Heart right ventricle (tissue), 16 donors: Measurements from ENCODE around the gene PIAS4. TPM values are rescaled to one million over a fixed set of nuclear protein-coding genes. Genes with fewer than 3 reads are reported as not detected.
A peak's percentile ranks its signal among the peaks of the same experiment; 100 is the strongest.
"Not testable (repeated sequence)": the region's sequence is repeated elsewhere in the genome, so short reads cannot be mapped to it uniquely, and the experiment has no call there.

Source experiments
- ATAC-seq, 8 donors: fragments of 200-7000 bp; cut with Tn5 transposase; one replicate each; pipeline ENCODE4 v1.9.1; 2020; ENCODE audit warnings: mild to moderate bottlenecking in 8 of 8, moderate library complexity in 8 of 8, moderate number of reproducible peaks in 1 of 8
- DNase-seq, 2 donors: peaks; one replicate each; pipeline ENCODE4 v3.0.0-alpha.2; 2020
- H3K27ac ChIP-seq, 10 donors: fragments of 200-600 bp; sonication (generic) in 2 of 10; one replicate each; pipeline versions ENCODE4 v1.5.0 to v1.8.0; 2020 to 2022; ENCODE audit warnings: mild to moderate bottlenecking in 3 of 10
- H3K27me3 ChIP-seq, 7 donors: fragments of 200-600 bp; one replicate each; pipeline ENCODE4 v1.8.0; 2021 to 2022; ENCODE audit warnings: mild to moderate bottlenecking in 2 of 7
- H3K36me3 ChIP-seq, 9 donors: fragments of 200-600 bp; sonication (generic) in 1 of 9; one replicate each; pipeline versions ENCODE4 v1.5.0 to v1.8.0; 2020 to 2022; ENCODE audit warnings: mild to moderate bottlenecking in 2 of 9
- H3K4me1 ChIP-seq, 9 donors: fragments of 200-600 bp; sonication (generic) in 1 of 9; one replicate each; pipeline versions ENCODE4 v1.5.0 to v1.8.0; 2020 to 2022; ENCODE audit warnings: mild to moderate bottlenecking in 4 of 9
- H3K4me3 ChIP-seq, 10 donors: fragments of 200-600 bp; sonication (generic) in 2 of 10; one replicate each; pipeline versions ENCODE4 v1.5.0 to v1.8.0; 2020 to 2022; ENCODE audit warnings: mild to moderate bottlenecking in 7 of 10, moderate library complexity in 2 of 10
- H3K9me3 ChIP-seq, 11 donors: fragments of 200-600 bp in 10 of 11; sonication (generic) in 2 of 11; one replicate each; pipeline versions ENCODE4 v1.5.0 to v1.8.0; 2013 to 2022; ENCODE audit warnings: mild to moderate bottlenecking in 2 of 11, control low read depth in 1 of 11, moderate library complexity in 1 of 11
- CTCF ChIP-seq, 9 donors: fragments of 200-600 bp; sonication (generic) in 2 of 9; IDR thresholded peaks; one replicate each; pipeline versions ENCODE4 v1.5.0 to v1.8.0; 2021 to 2022; ENCODE audit warnings: antibody characterized with exemption in 9 of 9, mild to moderate bottlenecking in 5 of 9, moderate library complexity in 1 of 9
- WGBS, 2 donors: extraction: QIAGEN DNeasy Blood & Tissue Kit; methylation state at CpG; one replicate each; pipeline ENCODE4 v1.1.7; 2013; ENCODE audit warnings: inconsistent platforms in 1 of 2; 5-methylcytosine and 5-hydroxymethylcytosine counted together
- intact Hi-C, 10 donors: fragments of 100-400 bp; cut with DNase I; formaldehyde crosslinking; loops; one replicate each; pipeline versions ENCODE4 v1.11.1 to v1.14.2; 2022
- polyA plus RNA-seq, 2 donors: library from polyadenylated mRNA; stranded (reverse); fragments of 200-250 nt; gene quantifications; one replicate each; pipeline ENCODE4 v1.2.3, GENCODE V29; 2013
- total RNA-seq, 10 donors: library from RNA; stranded (reverse); fragmentation: NEBNext Ultra II Directional in 3 of 10; extraction: Animal tissue kit (Norgen Biotek cat#: 25700) in 3 of 10; gene quantifications; one replicate each; pipeline versions ENCODE4 v1.2.1 to v1.2.4, GENCODE V29; 2021 to 2023
- donor health status: Arrhythmogenic right ventricular cardiomyopathy.
- donor health status: ischemic (EF 13 %, LVEDD 7.1; RV severe dilation, severe dysfunction).
- donor health status: healthy with polysubstance abuse.
- donor health status: DM: no; HTN: yes; CAD: no.
- donor health status: DM: no; HTN: no; CAD: no.
- donor health status: ischemic (EF 25% LVEDD 6.9; RV normal size, moderate dysfunction).
- donor health status: ischemic (EF 25% LVEDD 5.7; RV mildly dilated, moderate dysfunction).
- donor health status: healthy.
- donor health status: DM: yes; HTN: yes; CAD: no.
- donor health status: Ischemic cardiomyopathy.
- donor health status: ischemic (EF 35%, LVEDD 5.7; RV mildly dilated, moderate dysfunction).
- donor health status: nonischemic (EF 11% LVEDD 7.7; RV severe dilation, severe dysfunction).
- donor health status: DM: yes; HTN: yes; CAD: no.
- donor health status: PGD.
- donor health status: ischemic (EF 29% LVEDD 5.4; RV normal size, mild dysfunction).
- donor health status: nonischemic (EF 23%, LVEDD 6.1; RV moderate dilation, normal function).

The PIAS4 gene
- total and polyA plus RNA-seq, 12 donors: 8.5 to 22.8 (median 13.4) TPM

- peaks cover 8 to 80% (median 57%) of the 10 kb centered on the region in 9 donors for H3K36me3 ChIP-seq
- peak overlapping the region in 4 of 10 donors; percentile 7 to 29 (median 18) for H3K4me3 ChIP-seq
- peak overlapping the region; percentile 55 to 100 (median 98) for H3K27ac ChIP-seq
- no peaks in the 10 kb centered on the region for H3K9me3 ChIP-seq
- ATAC-seq: no peak
- DNase-seq: no peak
- no peaks in the 10 kb centered on the region for H3K27me3 ChIP-seq
- peak in 2 of 9 donors; percentile 8 to 18 for TF ChIP-seq CTCF (IDR thresholded peaks at IDR 0.05)
- H3K4me1 ChIP-seq: peaks cover 30 to 70% (median 48%) of the 10 kb centered on the region in 9 donors
- intact Hi-C loops: no loop called here
- 66 to 68% methylated on average over 30 of the region's 30 CpGs for WGBS, 2 donors
Measured at GRCh38 chr19:3966051-3967017, 41.2 kb upstream of the PIAS4 start.

- H3K9me3 ChIP-seq, DNase-seq, H3K27me3 ChIP-seq, ATAC-seq: not testable (repeated sequence)
- Histone ChIP-seq H3K36me3 (peaks cover 8 to 68% (median 46%) of the 10 kb centered on the region in 9 donors), H3K27ac (peak overlapping the region; percentile 93 to 100 (median 98)), H3K4me3 (peak overlapping the region in 5 of 10 donors; percentile 8 to 97 (median 29)), H3K4me1 (peaks cover 28 to 61% (median 48%) of the 10 kb centered on the region in 9 donors)
- WGBS, 2 donors: 83 to 87% methylated on average over 12 of the region's 12 CpGs
- intact Hi-C loops: loop anchor here in 3 of 10 donors (2.0 kb wide), 2 partner anchors 17 kb away; partner anchors contain the start of gene EEF2 (in 1 of the 3)
Measured at GRCh38 chr19:3967983-3968382, 39.6 kb upstream of the PIAS4 start.

- intact Hi-C loops: loop anchor here in 3 of 10 donors (2.0 kb wide), 2 partner anchors 16 to 18 kb away; partner anchors contain the start of gene EEF2 (in 1 of the 3)
- Histone ChIP-seq H3K4me3 (peak overlapping the region in 9 of 10 donors; percentile 77 to 99 (median 97)), H3K36me3 (peaks cover 3 to 60% (median 38%) of the 10 kb centered on the region in 9 donors)
Measured at GRCh38 chr19:3968556-3969434, 38.7 kb upstream of the PIAS4 start.

More at GRCh38 chr19:3968556-3969434, 38.7 kb upstream of the PIAS4 start:
- Histone ChIP-seq H3K27ac (peak overlapping the region; percentile 93 to 100 (median 98)), H3K27me3 (no peaks in the 10 kb centered on the region), H3K4me1 (peaks cover 28 to 61% (median 48%) of the 10 kb centered on the region in 9 donors), H3K9me3 (no peaks in the 10 kb centered on the region)
- DNase-seq: peak; percentile 85 to 96
- peak; percentile 79 to 91 (median 87) for ATAC-seq
- WGBS, 2 donors: 7 to 9% methylated on average over 9 of the region's 9 CpGs
- TF ChIP-seq CTCF (IDR thresholded peaks at IDR 0.05): no peak
